ENCODE data around the gene IFT52.
A peak's percentile ranks its signal among the peaks of the same experiment; 100 is the strongest.

Gene IFT52

DNA sequence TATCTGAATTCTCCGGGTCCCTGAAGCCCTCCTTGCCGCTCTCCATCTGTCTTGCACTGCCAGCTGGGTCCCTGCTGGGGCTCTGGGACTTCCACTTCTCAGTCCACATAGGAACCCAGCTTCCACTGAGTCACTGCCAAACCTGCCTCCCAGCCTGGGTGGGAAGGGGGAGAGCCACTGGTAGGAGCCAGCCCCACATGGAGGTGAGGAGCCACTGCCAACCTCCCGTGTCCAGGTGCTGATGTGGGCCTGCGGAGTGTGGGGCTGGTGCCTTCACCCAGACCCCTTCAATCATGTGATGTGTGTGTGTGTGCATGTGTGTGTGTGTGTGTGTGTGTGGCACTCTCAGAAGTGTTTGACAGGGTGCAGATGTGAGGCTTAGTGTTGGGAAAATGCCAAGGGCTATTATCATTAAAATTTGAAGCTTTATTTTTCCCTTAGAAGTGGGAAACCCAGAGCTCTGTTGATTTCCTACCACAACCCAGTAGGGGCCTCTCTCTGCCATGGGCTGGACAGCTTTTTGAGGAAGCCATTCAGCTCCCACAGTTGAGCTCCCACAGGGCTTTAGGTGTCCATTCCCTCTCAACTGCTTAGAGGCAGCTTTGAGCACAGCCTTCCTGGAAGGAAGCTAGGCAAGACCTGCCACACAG, 41.2 kb upstream of the IFT52 start:
- Histone ChIP-seq H2BK15ac (ENCODE audit: low read length) (no peak overlapping the region), H2BK5ac (ENCODE audit: low read length) (no peak overlapping the region), H3K23ac (ENCODE audit: low read depth, low read length, poor library complexity) (no peak overlapping the region), H3K27ac (replicated peaks; ENCODE audit: low read length) (no peak overlapping the region), H3K18ac (ENCODE audit: low read length) (no peak overlapping the region), H3K27me3 (ENCODE audit: control insufficient read depth in 3 of 3, insufficient read depth in 3 of 3, low read depth in 1 of 3, low read length in 3 of 3) (no peaks in the 10 kb centered on the region), H3K4me3 (ENCODE audit: low read length in 2 of 2) (no peak overlapping the region), H4K8ac (ENCODE audit: low read depth, low read length) (no peak overlapping the region), H3K14ac (ENCODE audit: low read length) (no peak overlapping the region), H3K9ac (ENCODE audit: low read depth, low read length, poor library complexity) (peak overlapping the region; percentile 22), H2BK120ac (ENCODE audit: low read depth, low read length) (no peak overlapping the region), H2AK5ac (ENCODE audit: low read depth, low read length) (no peak overlapping the region), H2BK12ac (ENCODE audit: low read length) (no peak overlapping the region), H3K79me1 (ENCODE audit: low read depth, low read length) (no peaks in the 10 kb centered on the region), H3K4ac (ENCODE audit: low read length) (no peak overlapping the region), H3K4me2 (ENCODE audit: insufficient read depth, low read length, poor library complexity, severe bottlenecking) (no peak overlapping the region), H3K4me1 (ENCODE audit: control insufficient read depth in 2 of 2, insufficient read depth in 1 of 2, low read depth in 1 of 2, low read length in 2 of 2) (no peaks in the 10 kb centered on the region), H3K9me3 (replicated peaks in 1 of 2; ENCODE audit: control insufficient read depth in 2 of 2, insufficient read depth in 1 of 2, low read depth in 1 of 2, low read length in 2 of 2) (peaks cover 2 to 4% of the 10 kb centered on the region in 2 donors), H4K91ac (ENCODE audit: low read depth, low read length, poor library complexity) (no peak overlapping the region), H2AFZ (ENCODE audit: low read length) (no peak overlapping the region), H3K36me3 (replicated peaks in 1 of 2; ENCODE audit: control insufficient read depth in 2 of 2, insufficient read depth in 2 of 2, low read length in 2 of 2) (peaks cover 0 to 3% of the 10 kb centered on the region in 2 donors)
- no CpG with 5 or more reads among the region's 4 CpGs for WGBS, 2 donors (ENCODE audit: extremely low coverage in 2 of 2, insufficient read length in 2 of 2, insufficient replicate concordance in 1 of 2)
- no peak for DNase-seq (ENCODE audit: low spot score)

DNA sequence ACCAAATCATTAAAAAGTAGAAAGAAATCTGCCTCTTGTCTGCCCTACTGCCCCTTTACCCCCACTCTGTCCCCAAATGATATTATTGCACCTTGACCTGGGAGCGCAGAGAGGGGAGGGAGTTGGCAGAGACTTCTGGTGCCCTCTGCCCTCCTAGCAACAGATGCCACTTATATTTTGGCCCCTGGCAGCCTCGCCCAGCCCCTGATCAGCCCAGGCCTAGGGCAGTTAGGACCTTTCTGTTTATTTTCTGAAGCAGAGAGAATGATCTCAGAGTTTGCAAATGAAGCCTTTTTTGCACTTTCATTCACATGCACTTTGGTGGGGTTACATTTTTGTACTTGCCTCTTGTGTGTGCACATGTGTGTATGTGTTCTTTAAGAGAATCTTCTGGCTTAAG, 40.3 kb upstream of the IFT52 start:
- H2BK5ac ChIP-seq (ENCODE audit: low read length): no peak overlapping the region
- no peaks in the 10 kb centered on the region for H3K79me1 ChIP-seq (ENCODE audit: low read depth, low read length)
- peaks cover 2 to 4% of the 10 kb centered on the region in 2 donors for H3K9me3 ChIP-seq (replicated peaks in 1 of 2; ENCODE audit: control insufficient read depth in 2 of 2, insufficient read depth in 1 of 2, low read depth in 1 of 2, low read length in 2 of 2)
- H2BK15ac ChIP-seq (ENCODE audit: low read length): no peak overlapping the region
- no peak overlapping the region for H3K4me2 ChIP-seq (ENCODE audit: insufficient read depth, low read length, poor library complexity, severe bottlenecking)
- no peak overlapping the region for H2AFZ ChIP-seq (ENCODE audit: low read length)
- DNase-seq (ENCODE audit: low spot score): no peak
- H2AK5ac ChIP-seq (ENCODE audit: low read depth, low read length): no peak overlapping the region
- no peak overlapping the region for H3K14ac ChIP-seq (ENCODE audit: low read length)
- H3K4me3 ChIP-seq (ENCODE audit: low read length in 2 of 2): no peak overlapping the region
- no peak overlapping the region for H3K27ac ChIP-seq (replicated peaks; ENCODE audit: low read length)
- no peak overlapping the region for H4K91ac ChIP-seq (ENCODE audit: low read depth, low read length, poor library complexity)
- no CpG with 5 or more reads among the region's 2 CpGs for WGBS, 2 donors (ENCODE audit: extremely low coverage in 2 of 2, insufficient read length in 2 of 2, insufficient replicate concordance in 1 of 2)
- no peaks in the 10 kb centered on the region for H3K4me1 ChIP-seq (ENCODE audit: control insufficient read depth in 2 of 2, insufficient read depth in 1 of 2, low read depth in 1 of 2, low read length in 2 of 2)
- no peak overlapping the region for H3K18ac ChIP-seq (ENCODE audit: low read length)
- no peak overlapping the region for H2BK12ac ChIP-seq (ENCODE audit: low read length)
- no peak overlapping the region for H3K23ac ChIP-seq (ENCODE audit: low read depth, low read length, poor library complexity)
- H3K36me3 ChIP-seq (replicated peaks in 1 of 2; ENCODE audit: control insufficient read depth in 2 of 2, insufficient read depth in 2 of 2, low read length in 2 of 2): no peaks in the 10 kb centered on the region
- H3K4ac ChIP-seq (ENCODE audit: low read length): no peak overlapping the region
- H2BK120ac ChIP-seq (ENCODE audit: low read depth, low read length): no peak overlapping the region
- H4K8ac ChIP-seq (ENCODE audit: low read depth, low read length): no peak overlapping the region
- no peaks in the 10 kb centered on the region for H3K27me3 ChIP-seq (ENCODE audit: control insufficient read depth in 3 of 3, insufficient read depth in 3 of 3, low read depth in 1 of 3, low read length in 3 of 3)
- no peak overlapping the region for H3K9ac ChIP-seq (ENCODE audit: low read depth, low read length, poor library complexity)

DNA sequence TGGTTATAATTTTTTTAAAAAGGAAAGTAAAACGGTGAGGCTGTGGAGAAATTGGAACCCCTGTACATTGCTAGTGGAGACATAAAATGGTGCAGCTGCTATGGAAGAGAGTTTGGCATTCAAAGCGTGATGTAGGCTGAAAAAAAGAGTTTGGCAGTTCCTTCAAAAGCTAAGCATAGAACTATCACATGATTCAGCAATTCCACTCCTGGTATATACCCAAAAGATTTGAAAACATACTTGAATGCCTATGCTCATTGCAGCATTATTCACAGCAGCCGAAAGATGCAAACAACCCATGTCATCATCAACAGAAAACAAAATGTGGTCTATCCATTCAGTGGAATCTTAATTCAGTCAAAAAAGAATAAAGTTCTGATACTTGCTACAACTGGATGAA, 36.4 kb upstream of the IFT52 start:
- no peak overlapping the region for H4K8ac ChIP-seq (ENCODE audit: low read depth, low read length)
- H3K4me3 ChIP-seq (ENCODE audit: low read length in 2 of 2): no peak overlapping the region
- H2AK5ac ChIP-seq (ENCODE audit: low read depth, low read length): no peak overlapping the region
- no peaks in the 10 kb centered on the region for H3K79me1 ChIP-seq (ENCODE audit: low read depth, low read length)
- no peak overlapping the region for H3K9ac ChIP-seq (ENCODE audit: low read depth, low read length, poor library complexity)
- H3K14ac ChIP-seq (ENCODE audit: low read length): no peak overlapping the region
- no peak overlapping the region for H3K4me2 ChIP-seq (ENCODE audit: insufficient read depth, low read length, poor library complexity, severe bottlenecking)
- H3K27ac ChIP-seq (replicated peaks; ENCODE audit: low read length): no peak overlapping the region
- H2BK15ac ChIP-seq (ENCODE audit: low read length): no peak overlapping the region
- peaks cover 0 to 3% of the 10 kb centered on the region in 2 donors for H3K4me1 ChIP-seq (ENCODE audit: control insufficient read depth in 2 of 2, insufficient read depth in 1 of 2, low read depth in 1 of 2, low read length in 2 of 2)
- H2BK120ac ChIP-seq (ENCODE audit: low read depth, low read length): no peak overlapping the region
- WGBS, 2 donors (ENCODE audit: extremely low coverage in 2 of 2, insufficient read length in 2 of 2, insufficient replicate concordance in 1 of 2): no CpG with 5 or more reads among the region's 3 CpGs
- H2AFZ ChIP-seq (ENCODE audit: low read length): no peak overlapping the region
- no peak overlapping the region for H2BK12ac ChIP-seq (ENCODE audit: low read length)
- no peak overlapping the region for H3K4ac ChIP-seq (ENCODE audit: low read length)
- no peak overlapping the region for H3K23ac ChIP-seq (ENCODE audit: low read depth, low read length, poor library complexity)
- H3K18ac ChIP-seq (ENCODE audit: low read length): no peak overlapping the region
- H3K9me3 ChIP-seq (replicated peaks in 1 of 2; ENCODE audit: control insufficient read depth in 2 of 2, insufficient read depth in 1 of 2, low read depth in 1 of 2, low read length in 2 of 2): no peaks in the 10 kb centered on the region
- H2BK5ac ChIP-seq (ENCODE audit: low read length): no peak overlapping the region
- H4K91ac ChIP-seq (ENCODE audit: low read depth, low read length, poor library complexity): no peak overlapping the region
- no peaks in the 10 kb centered on the region for H3K27me3 ChIP-seq (ENCODE audit: control insufficient read depth in 3 of 3, insufficient read depth in 3 of 3, low read depth in 1 of 3, low read length in 3 of 3)
- DNase-seq (ENCODE audit: low spot score): no peak
- H3K36me3 ChIP-seq (replicated peaks in 1 of 2; ENCODE audit: control insufficient read depth in 2 of 2, insufficient read depth in 2 of 2, low read length in 2 of 2): no peaks in the 10 kb centered on the region

DNA sequence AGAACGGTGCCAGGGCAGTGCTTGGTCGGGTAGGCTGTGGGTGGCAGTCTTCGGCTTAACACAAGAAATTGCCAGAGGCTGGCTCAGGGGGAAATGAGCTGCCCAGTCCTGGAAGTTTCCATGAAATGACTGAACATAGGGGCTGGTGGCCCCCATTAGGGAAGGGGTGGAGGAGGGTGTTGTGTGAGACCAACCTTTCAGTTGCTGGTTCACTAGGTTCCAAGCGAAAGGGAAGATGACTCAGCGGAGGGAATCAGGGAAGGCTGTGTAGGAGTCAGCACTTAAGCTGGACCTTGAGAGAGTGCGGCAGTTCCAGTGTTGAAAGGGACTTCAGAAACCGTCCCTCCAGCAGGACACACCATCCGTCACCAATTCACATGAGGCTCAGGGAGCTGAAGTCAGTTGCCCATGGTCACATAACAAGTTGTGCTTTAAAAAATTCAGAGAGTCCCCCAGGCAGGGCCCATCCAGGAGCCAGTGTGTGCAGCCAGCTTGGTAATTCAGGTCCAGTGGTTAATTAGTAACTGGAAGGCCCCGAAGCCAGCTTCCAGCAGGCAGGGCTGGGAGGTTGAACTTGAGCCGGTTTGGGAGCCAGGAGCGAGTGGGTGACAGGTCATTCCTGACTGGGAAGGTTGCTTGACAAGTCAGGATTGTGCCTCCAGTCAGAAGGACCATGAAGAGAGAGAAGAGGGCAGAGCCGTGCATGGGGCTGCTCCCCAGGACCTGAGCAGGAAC, 32.2 kb upstream of the IFT52 start, which contains the start of gene SGK2:
TSS of gene SGK2 (plus strand) at position 616 of the 735 bp plus-strand sequence. CDS start 7,469 bp downstream, outside the sequence.
- Histone ChIP-seq H2BK12ac (ENCODE audit: low read length) (no peak within 1 kb of the TSS), H4K8ac (ENCODE audit: low read depth, low read length) (no peak within 1 kb of the TSS), H3K18ac (ENCODE audit: low read length) (no peak within 1 kb of the TSS), H3K4me2 (ENCODE audit: insufficient read depth, low read length, poor library complexity, severe bottlenecking) (no peak within 1 kb of the TSS), H2BK5ac (ENCODE audit: low read length) (no peak within 1 kb of the TSS), H3K27ac (replicated peaks; ENCODE audit: low read length) (no peak within 1 kb of the TSS), H3K27me3 (ENCODE audit: control insufficient read depth in 3 of 3, insufficient read depth in 3 of 3, low read depth in 1 of 3, low read length in 3 of 3) (no peaks in the 10 kb centered on the region), H3K9me3 (replicated peaks in 1 of 2; ENCODE audit: control insufficient read depth in 2 of 2, insufficient read depth in 1 of 2, low read depth in 1 of 2, low read length in 2 of 2) (no peaks in the 10 kb centered on the region), H2AFZ (ENCODE audit: low read length) (no peak within 1 kb of the TSS), H2BK15ac (ENCODE audit: low read length) (no peak within 1 kb of the TSS), H4K91ac (ENCODE audit: low read depth, low read length, poor library complexity) (no peak within 1 kb of the TSS), H3K4me1 (ENCODE audit: control insufficient read depth in 2 of 2, insufficient read depth in 1 of 2, low read depth in 1 of 2, low read length in 2 of 2) (peaks cover 0 to 3% of the 10 kb centered on the region in 2 donors), H3K36me3 (replicated peaks in 1 of 2; ENCODE audit: control insufficient read depth in 2 of 2, insufficient read depth in 2 of 2, low read length in 2 of 2) (no peaks in the 10 kb centered on the region), H3K79me1 (ENCODE audit: low read depth, low read length) (no peaks in the 10 kb centered on the region), H3K9ac (ENCODE audit: low read depth, low read length, poor library complexity) (no peak within 1 kb of the TSS), H3K14ac (ENCODE audit: low read length) (no peak within 1 kb of the TSS), H3K4ac (ENCODE audit: low read length) (no peak within 1 kb of the TSS), H2AK5ac (ENCODE audit: low read depth, low read length) (no peak within 1 kb of the TSS), H3K4me3 (ENCODE audit: low read length in 2 of 2) (no peak within 1 kb of the TSS), H2BK120ac (ENCODE audit: low read depth, low read length) (no peak within 1 kb of the TSS), H3K23ac (ENCODE audit: low read depth, low read length, poor library complexity) (no peak within 1 kb of the TSS)
- DNase-seq (ENCODE audit: low spot score): no peak
- WGBS, 2 donors (ENCODE audit: extremely low coverage in 2 of 2, insufficient read length in 2 of 2, insufficient replicate concordance in 1 of 2): no CpG with 5 or more reads among the region's 12 CpGs

Measured in neuronal stem cell (in vitro differentiated cells).